ENCODE data around the gene CHRND. TPM values are rescaled to one million over a fixed set of nuclear protein-coding genes. Genes with fewer than 3 reads are reported as not detected.

Gene CHRND
- total and polyA plus RNA-seq, 2 experiments from 2014 or later = 0.10 to 0.11 TPM

DNA sequence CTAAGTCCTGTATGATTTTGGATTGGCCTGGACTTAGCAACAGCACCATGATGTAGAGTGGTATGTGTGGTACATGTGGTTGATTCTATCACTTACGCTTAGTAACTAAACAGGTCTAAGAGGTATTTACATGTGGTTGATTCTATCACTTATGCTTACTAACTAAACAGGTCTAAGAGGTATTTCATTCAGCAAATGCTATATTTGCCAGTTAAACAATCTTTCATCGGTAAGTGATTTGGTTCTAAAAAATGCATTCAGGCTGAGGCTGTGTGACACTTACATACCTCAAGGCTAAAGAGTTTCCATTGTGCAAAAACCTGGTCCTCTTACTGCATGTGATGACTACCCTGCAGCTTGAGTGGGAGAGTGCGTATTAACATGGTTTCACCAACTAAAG is 37.6 kb downstream of the CHRND start:
- Histone ChIP-seq H3K4me2 (no peak overlapping the region), H3K9me2 (ENCODE audit: insufficient read depth) (no peaks in the 10 kb centered on the region), H3K36me3 (ENCODE audit: insufficient read depth) (peaks cover 37% of the 10 kb centered on the region), H3K79me2 (replicated peaks; ENCODE audit: insufficient read depth) (no peaks in the 10 kb centered on the region; the same call in 1 of the 2 replicates), H2AFZ (no peak overlapping the region), H3K27me3 (ENCODE audit: insufficient read depth) (no peaks in the 10 kb centered on the region), H3K27ac (ENCODE audit: low read depth) (no peak overlapping the region), H4K20me1 (replicated peaks; ENCODE audit: insufficient read depth) (peaks cover 10% of the 10 kb centered on the region), H3K4me3 (no peak overlapping the region), H3K4me1 (ENCODE audit: insufficient read depth) (no peaks in the 10 kb centered on the region), H3F3A (replicated peaks; ENCODE audit: low read depth) (no peaks in the 10 kb centered on the region)
- H3K4me1 Mint-ChIP-seq = no peaks in the 10 kb centered on the region
- peaks cover under 1% of the 10 kb centered on the region for H3K27me3 Mint-ChIP-seq (ENCODE audit: insufficient read depth, low read depth, poor library complexity)
- TF ChIP-seq STAT1 (IDR thresholded peaks at IDR 0.05; ENCODE audit: unreplicated experiment) = no peak
- no peak for TF ChIP-seq ZNF331 (CRISPR knock-in tag; IDR thresholded peaks at IDR 0.05; ENCODE audit: low read depth)
- no peak for TF ChIP-seq CTCF (conservative IDR thresholded peaks at IDR 0.05; ENCODE audit: low read depth in 2 of 2)
- TF ChIP-seq ZNF114 (CRISPR knock-in tag; IDR thresholded peaks at IDR 0.05) = no peak
- no peak for TF ChIP-seq NANOG (IDR thresholded peaks at IDR 0.05; ENCODE audit: borderline replicate concordance)
- no peak for TF ChIP-seq EZH2 (IDR thresholded peaks at IDR 0.05; ENCODE audit: low read depth, unreplicated experiment)
- no peak for TF ChIP-seq EZH2phosphoT487 (IDR thresholded peaks at IDR 0.05; ENCODE audit: unreplicated experiment)
- no peak for TF ChIP-seq POLR2AphosphoS5 (IDR thresholded peaks at IDR 0.05; ENCODE audit: low read depth)
- TF ChIP-seq JUNB (IDR thresholded peaks at IDR 0.05; ENCODE audit: unreplicated experiment) = no peak
- TF ChIP-seq, protein P1, sequence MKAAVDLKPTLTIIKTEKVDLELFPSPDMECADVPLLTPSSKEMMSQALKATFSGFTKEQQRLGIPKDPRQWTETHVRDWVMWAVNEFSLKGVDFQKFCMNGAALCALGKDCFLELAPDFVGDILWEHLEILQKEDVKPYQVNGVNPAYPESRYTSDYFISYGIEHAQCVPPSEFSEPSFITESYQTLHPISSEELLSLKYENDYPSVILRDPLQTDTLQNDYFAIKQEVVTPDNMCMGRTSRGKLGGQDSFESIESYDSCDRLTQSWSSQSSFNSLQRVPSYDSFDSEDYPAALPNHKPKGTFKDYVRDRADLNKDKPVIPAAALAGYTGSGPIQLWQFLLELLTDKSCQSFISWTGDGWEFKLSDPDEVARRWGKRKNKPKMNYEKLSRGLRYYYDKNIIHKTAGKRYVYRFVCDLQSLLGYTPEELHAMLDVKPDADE (IDR thresholded peaks at IDR 0.05) = no peak
- TF ChIP-seq, protein P2, sequence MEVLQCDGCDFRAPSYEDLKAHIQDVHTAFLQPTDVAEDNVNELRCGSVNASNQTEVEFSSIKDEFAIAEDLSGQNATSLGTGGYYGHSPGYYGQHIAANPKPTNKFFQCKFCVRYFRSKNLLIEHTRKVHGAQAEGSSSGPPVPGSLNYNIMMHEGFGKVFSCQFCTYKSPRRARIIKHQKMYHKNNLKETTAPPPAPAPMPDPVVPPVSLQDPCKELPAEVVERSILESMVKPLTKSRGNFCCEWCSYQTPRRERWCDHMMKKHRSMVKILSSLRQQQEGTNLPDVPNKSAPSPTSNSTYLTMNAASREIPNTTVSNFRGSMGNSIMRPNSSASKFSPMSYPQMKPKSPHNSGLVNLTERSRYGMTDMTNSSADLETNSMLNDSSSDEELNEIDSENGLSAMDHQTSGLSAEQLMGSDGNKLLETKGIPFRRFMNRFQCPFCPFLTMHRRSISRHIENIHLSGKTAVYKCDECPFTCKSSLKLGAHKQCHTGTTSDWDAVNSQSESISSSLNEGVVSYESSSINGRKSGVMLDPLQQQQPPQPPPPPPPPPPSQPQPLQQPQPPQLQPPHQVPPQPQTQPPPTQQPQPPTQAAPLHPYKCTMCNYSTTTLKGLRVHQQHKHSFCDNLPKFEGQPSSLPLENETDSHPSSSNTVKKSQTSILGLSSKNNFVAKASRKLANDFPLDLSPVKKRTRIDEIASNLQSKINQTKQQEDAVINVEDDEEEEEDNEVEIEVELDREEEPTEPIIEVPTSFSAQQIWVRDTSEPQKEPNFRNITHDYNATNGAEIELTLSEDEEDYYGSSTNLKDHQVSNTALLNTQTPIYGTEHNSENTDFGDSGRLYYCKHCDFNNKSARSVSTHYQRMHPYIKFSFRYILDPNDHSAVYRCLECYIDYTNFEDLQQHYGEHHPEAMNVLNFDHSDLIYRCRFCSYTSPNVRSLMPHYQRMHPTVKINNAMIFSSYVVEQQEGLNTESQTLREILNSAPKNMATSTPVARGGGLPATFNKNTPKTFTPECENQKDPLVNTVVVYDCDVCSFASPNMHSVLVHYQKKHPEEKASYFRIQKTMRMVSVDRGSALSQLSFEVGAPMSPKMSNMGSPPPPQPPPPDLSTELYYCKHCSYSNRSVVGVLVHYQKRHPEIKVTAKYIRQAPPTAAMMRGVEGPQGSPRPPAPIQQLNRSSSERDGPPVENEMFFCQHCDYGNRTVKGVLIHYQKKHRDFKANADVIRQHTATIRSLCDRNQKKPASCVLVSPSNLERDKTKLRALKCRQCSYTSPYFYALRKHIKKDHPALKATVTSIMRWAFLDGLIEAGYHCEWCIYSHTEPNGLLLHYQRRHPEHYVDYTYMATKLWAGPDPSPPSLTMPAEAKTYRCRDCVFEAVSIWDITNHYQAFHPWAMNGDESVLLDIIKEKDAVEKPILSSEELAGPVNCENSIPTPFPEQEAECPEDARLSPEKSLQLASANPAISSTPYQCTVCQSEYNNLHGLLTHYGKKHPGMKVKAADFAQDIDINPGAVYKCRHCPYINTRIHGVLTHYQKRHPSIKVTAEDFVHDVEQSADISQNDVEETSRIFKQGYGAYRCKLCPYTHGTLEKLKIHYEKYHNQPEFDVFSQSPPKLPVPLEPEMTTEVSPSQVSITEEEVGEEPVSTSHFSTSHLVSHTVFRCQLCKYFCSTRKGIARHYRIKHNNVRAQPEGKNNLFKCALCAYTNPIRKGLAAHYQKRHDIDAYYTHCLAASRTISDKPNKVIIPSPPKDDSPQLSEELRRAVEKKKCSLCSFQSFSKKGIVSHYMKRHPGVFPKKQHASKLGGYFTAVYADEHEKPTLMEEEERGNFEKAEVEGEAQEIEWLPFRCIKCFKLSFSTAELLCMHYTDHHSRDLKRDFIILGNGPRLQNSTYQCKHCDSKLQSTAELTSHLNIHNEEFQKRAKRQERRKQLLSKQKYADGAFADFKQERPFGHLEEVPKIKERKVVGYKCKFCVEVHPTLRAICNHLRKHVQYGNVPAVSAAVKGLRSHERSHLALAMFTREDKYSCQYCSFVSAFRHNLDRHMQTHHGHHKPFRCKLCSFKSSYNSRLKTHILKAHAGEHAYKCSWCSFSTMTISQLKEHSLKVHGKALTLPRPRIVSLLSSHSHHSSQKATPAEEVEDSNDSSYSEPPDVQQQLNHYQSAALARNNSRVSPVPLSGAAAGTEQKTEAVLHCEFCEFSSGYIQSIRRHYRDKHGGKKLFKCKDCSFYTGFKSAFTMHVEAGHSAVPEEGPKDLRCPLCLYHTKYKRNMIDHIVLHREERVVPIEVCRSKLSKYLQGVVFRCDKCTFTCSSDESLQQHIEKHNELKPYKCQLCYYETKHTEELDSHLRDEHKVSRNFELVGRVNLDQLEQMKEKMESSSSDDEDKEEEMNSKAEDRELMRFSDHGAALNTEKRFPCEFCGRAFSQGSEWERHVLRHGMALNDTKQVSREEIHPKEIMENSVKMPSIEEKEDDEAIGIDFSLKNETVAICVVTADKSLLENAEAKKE (CRISPR knock-in tag; IDR thresholded peaks at IDR 0.05) = no peak
- no peaks in the 10 kb centered on the region for H3K9me3 Mint-ChIP-seq
- no peak for DNase-seq (ENCODE audit: low spot score)
- H3K36me3 Mint-ChIP-seq (ENCODE audit: low read depth) = peaks cover 69% of the 10 kb centered on the region
- H3K27ac Mint-ChIP-seq = no peak overlapping the region
- H3K4me3 Mint-ChIP-seq = no peak overlapping the region
- no peak for ATAC-seq

All from GM23338 (cell line).